Fibroblast of the aortic adventitia (primary cell): ENCODE results near the gene SLC6A7. TPM values are rescaled to one million over a fixed set of nuclear protein-coding genes. Genes with fewer than 3 reads are reported as not detected.

ENCODE experiments used
- DNase-seq: peaks from one replicate; pipeline ENCODE4 v3.0.0-alpha.2; 2010; ENCODE audit warnings: low read depth
- H3K4me3 ChIP-seq: 2 replicates; pipeline ENCODE4 v1.5.1; 2011; ENCODE audit warnings: low read depth, mild to moderate bottlenecking, control low read depth, low read length, moderate library complexity
- total RNA-seq: library from RNA; depleted of rRNA; stranded (reverse); fragments of >200 nt; gene quantifications from 2 replicates; pipeline ENCODE4 v1.2.3, GENCODE V29; 2012; ENCODE audit warnings: low replicate concordance
- TF ChIP-seq, protein P1 (sequence below): IDR thresholded peaks from 2 replicates; pipeline ENCODE4 v1.5.1; 2011; ENCODE audit warnings: mild to moderate bottlenecking, low read length, control low read depth, inconsistent platforms; ENCODE audit not compliant: insufficient read depth

Gene SLC6A7
- total RNA-seq, 1 donor = not detected

DNA sequence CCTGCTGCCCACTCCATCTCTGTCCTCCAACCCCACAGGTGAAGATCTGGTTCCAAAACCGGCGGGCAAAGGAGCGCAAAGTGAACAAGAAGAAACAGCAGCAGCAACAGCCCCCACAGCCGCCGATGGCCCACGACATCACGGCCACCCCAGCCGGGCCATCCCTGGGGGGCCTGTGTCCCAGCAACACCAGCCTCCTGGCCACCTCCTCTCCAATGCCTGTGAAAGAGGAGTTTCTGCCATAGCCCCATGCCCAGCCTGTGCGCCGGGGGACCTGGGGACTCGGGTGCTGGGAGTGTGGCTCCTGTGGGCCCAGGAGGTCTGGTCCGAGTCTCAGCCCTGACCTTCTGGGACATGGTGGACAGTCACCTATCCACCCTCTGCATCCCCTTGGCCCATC, 6.4 kb upstream of the SLC6A7 start:
- TF ChIP-seq, protein P1, sequence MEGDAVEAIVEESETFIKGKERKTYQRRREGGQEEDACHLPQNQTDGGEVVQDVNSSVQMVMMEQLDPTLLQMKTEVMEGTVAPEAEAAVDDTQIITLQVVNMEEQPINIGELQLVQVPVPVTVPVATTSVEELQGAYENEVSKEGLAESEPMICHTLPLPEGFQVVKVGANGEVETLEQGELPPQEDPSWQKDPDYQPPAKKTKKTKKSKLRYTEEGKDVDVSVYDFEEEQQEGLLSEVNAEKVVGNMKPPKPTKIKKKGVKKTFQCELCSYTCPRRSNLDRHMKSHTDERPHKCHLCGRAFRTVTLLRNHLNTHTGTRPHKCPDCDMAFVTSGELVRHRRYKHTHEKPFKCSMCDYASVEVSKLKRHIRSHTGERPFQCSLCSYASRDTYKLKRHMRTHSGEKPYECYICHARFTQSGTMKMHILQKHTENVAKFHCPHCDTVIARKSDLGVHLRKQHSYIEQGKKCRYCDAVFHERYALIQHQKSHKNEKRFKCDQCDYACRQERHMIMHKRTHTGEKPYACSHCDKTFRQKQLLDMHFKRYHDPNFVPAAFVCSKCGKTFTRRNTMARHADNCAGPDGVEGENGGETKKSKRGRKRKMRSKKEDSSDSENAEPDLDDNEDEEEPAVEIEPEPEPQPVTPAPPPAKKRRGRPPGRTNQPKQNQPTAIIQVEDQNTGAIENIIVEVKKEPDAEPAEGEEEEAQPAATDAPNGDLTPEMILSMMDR = no peak
- no peak overlapping the region for H3K4me3 ChIP-seq
- no peak for DNase-seq

DNA sequence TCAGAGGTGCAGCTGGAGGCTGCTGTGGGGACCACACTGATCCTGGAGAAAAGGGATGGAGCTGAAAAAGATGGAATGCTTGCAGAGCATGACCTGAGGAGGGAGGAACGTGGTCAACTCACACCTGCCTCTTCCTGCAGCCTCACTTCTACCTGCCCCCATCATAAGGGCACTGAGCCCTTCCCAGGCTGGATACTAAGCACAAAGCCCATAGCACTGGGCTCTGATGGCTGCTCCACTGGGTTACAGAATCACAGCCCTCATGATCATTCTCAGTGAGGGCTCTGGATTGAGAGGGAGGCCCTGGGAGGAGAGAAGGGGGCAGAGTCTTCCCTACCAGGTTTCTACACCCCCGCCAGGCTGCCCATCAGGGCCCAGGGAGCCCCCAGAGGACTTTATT, 5.9 kb upstream of the SLC6A7 start:
- DNase-seq = no peak
- no peak overlapping the region for H3K4me3 ChIP-seq
- TF ChIP-seq, protein P1 = no peak

DNA sequence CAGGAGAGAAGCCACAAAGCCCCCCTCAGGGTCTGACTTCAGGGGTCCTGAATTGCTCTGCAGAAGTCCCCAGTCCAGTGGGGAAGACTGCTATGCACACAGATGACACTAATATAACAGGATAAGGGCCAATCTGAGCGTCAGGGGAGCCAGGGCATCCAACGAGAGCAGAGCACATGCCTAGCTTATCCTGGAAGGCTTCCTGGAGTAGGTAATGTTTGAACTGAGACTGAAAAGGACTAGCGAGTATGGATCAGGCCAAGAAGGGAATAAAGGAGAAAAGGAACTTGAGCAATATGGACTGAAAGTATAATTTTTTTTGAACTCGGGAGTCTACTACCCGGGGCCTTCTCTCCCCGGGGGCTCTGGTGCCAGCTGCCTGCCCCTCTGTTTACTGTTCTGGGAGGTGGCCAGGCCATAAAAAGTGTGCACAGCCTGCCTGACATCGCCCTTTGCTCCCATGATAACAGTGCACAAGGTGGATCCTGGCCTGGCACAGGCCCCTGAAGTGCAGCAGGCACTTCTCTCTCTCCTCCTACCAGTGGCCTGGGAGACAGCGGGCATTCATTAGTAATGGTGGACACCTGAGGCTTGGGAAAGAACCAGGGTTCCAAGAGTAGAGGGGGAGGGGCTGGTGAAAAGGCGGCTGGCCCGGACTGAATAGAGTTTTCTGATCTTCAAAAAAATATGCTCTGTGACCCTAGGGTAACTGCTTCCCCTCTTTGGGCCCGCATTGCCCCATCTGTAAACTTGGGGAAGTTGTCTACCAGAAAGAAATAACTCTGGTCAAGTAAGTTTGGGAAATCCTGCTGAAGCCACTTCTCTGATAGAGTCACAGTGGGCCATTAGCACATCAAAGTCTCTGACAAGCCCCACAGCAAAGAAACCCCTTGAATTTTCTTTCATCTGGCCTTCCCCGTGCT, 4.6 kb upstream of the SLC6A7 start:
- H3K4me3 ChIP-seq = no peak overlapping the region
- TF ChIP-seq, protein P1 = no peak
- no peak for DNase-seq

- TF ChIP-seq, protein P1 = no peak
- DNase-seq = no peak
- no peak overlapping the region for H3K4me3 ChIP-seq
Observed at GRCh38 chr5:150186137-150186536, 3.7 kb upstream of the SLC6A7 start.

DNA sequence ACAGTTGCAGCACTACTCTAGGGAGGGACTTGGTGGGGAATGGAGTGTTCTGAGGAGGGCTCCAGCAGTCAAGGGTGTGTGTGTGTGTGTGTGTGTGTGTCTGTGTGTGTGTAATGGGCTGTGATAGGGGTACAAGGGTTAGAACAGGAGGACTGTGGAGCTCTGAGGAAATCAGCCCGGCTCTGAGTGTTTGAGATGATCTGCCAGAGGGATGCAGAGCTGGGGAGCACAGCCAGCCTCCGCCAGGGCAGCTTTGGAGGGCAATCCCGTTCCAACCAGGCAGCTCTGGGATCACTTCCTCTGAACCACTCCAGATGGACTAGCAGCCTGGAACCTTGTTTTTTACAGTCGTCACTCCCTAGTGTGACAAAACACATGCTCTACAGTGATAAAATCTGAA, 3.0 kb upstream of the SLC6A7 start:
- TF ChIP-seq, protein P1 = no peak
- DNase-seq = no peak
- no peak overlapping the region for H3K4me3 ChIP-seq

DNA sequence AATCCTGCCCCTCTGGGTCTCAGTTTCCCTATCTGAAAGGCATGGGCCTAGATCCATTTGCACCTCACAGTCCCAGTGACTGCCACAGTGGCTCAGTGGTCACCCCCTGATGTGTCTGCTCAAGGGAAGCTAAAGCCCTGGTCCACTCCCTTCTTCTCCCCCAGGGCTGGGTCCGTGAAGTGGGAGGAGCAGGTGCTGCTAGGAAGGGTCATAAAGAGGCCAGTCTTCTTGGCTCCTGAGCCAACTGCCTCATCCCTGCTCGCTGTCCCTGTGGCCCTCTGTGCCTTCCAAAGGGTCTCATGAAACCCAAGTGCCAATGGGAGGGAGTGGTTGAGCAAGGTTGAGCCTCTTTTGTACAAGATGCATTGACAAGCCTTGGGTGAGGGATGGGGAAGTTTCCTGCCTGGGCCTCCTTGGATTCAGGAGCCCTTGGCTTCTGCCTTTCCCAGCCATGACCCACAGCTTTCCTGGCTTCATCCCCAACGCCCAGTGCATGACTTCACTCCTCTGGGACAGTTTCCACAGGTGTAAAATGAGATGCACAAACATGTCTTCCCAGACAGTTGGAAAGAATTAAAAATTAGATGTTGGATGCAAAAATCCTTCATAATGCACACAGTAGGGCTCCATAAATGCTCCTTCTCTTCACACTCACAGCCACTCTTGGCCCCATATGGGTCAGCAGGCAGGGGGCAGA, 1.6 kb upstream of the SLC6A7 start:
- TF ChIP-seq, protein P1 = no peak
- DNase-seq = no peak

More for the DNA sequence above, 1.6 kb upstream of the SLC6A7 start:
- no peak overlapping the region for H3K4me3 ChIP-seq
